ENCODE data around the gene CAV1. TPM values are rescaled to one million over a fixed set of nuclear protein-coding genes. Genes with fewer than 3 reads are reported as not detected.

The CAV1 gene
- total and polyA plus RNA-seq, 2 of the 13 experiments (the other 11 are each of a cell fraction or from before 2014, with no cell fraction given): 0.40 TPM; not detected in 1

DNA sequence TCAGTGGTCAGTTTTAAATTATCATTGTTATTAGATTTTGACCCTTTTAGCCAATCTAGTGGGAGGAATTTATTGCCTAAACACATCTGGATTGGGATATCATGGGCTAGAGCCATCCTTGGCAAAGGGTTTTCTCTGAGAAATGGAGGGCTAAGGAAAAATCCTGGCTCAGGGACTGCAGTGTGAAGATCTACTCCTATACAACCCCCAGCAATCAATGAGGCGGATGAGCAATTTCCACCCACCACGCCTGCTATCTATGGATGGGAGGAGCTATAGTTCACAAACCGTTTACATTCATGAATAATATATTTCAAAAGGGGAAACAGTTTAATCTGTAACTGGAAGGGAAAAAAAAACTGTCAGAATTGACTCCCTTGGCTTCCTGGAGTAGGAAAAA, 2.7 kb downstream of the CAV1 start:
- intact Hi-C loops (cut with micrococcal nuclease; ENCODE audit: unreplicated experiment) (loop anchor here (5.0 to 10.0 kb wide), 3 partner anchors 277 to 390 kb away; no protein-coding TSS in a partner anchor), in situ Hi-C loops (cut with HindIII; ENCODE audit: extremely low pct_ligation_motif_present, low pct_unique_long_range_greater_than_20kb) (loop anchor here (5.0 to 10.0 kb wide), 2 partner anchors 270 to 353 kb away; no protein-coding TSS in a partner anchor)
- no peaks in the 10 kb centered on the region for H3K36me3 ChIP-seq (replicated peaks in 1 of 2; ENCODE audit: control insufficient read depth in 1 of 2, insufficient read depth in 2 of 2, low read length in 2 of 2)
- H3K4me1 ChIP-seq (ENCODE audit: insufficient read depth, low read length): peaks cover 21% of the 10 kb centered on the region
- no peak overlapping the region for H3K4me3 ChIP-seq (replicated peaks in 1 of 3; ENCODE audit: insufficient read depth in 1 of 3, low read depth in 2 of 3, low read length in 3 of 3)
- CTCF ChIA-PET (ENCODE audit: low intra/inter-chr PET ratio, low total read pairs): no interaction called here
- H3K9ac ChIP-seq (ENCODE audit: insufficient read depth, low read depth, low read length): no peak overlapping the region
- 23% methylated on average over 3 of the region's 3 CpGs for WGBS (ENCODE audit: low lambda C conversion rate)
- DNase-seq (ENCODE audit: low spot score) (no peak), FAIRE-seq (no peak), ATAC-seq (no peak)
- BruUV-seq (replicated peaks): no TSS peak
- peaks cover 9 to 42% of the 10 kb centered on the region in 2 experiments for H3K27me3 ChIP-seq (ENCODE audit: control insufficient read depth in 1 of 2, insufficient read depth in 2 of 2, low read length in 2 of 2)
- H3K27ac ChIP-seq (ENCODE audit: extremely low read length, insufficient read depth, low read length): no peak overlapping the region
- H3K4me2 ChIP-seq (ENCODE audit: low read depth, low read length): no peak overlapping the region
- no peak overlapping the region for H2AFZ ChIP-seq (ENCODE audit: low read length)
- no peaks in the 10 kb centered on the region for H3K9me3 ChIP-seq (ENCODE audit: low read length)
- POLR2A ChIA-PET: no interaction called here
- TF ChIP-seq ARID3A (IDR thresholded peaks at IDR 0.05; ENCODE audit: low read depth, low read length) (no peak), ZNF616 (CRISPR knock-in tag; IDR thresholded peaks at IDR 0.05; ENCODE audit: low read depth) (no peak)
- H3K79me2 ChIP-seq (ENCODE audit: insufficient read depth, low read length): no peaks in the 10 kb centered on the region
- H4K20me1 ChIP-seq (ENCODE audit: insufficient read depth, low read length): no peaks in the 10 kb centered on the region

- Histone ChIP-seq H3K4me1 (ENCODE audit: insufficient read depth, low read length) (peaks cover 21% of the 10 kb centered on the region), H3K9me3 (ENCODE audit: low read length) (no peaks in the 10 kb centered on the region), H4K20me1 (ENCODE audit: insufficient read depth, low read length) (no peaks in the 10 kb centered on the region), H3K4me2 (ENCODE audit: low read depth, low read length) (no peak overlapping the region), H2AFZ (ENCODE audit: low read length) (no peak overlapping the region), H3K4me3 (replicated peaks in 1 of 3; ENCODE audit: insufficient read depth in 1 of 3, low read depth in 2 of 3, low read length in 3 of 3) (no peak overlapping the region), H3K27ac (ENCODE audit: extremely low read length, insufficient read depth, low read length) (no peak overlapping the region), H3K36me3 (replicated peaks in 1 of 2; ENCODE audit: control insufficient read depth in 1 of 2, insufficient read depth in 2 of 2, low read length in 2 of 2) (no peaks in the 10 kb centered on the region), H3K9ac (ENCODE audit: insufficient read depth, low read depth, low read length) (no peak overlapping the region), H3K79me2 (ENCODE audit: insufficient read depth, low read length) (no peaks in the 10 kb centered on the region), H3K27me3 (ENCODE audit: control insufficient read depth in 1 of 2, insufficient read depth in 2 of 2, low read length in 2 of 2) (peaks cover 9 to 39% of the 10 kb centered on the region in 2 experiments)
- intact Hi-C loops (cut with micrococcal nuclease; ENCODE audit: unreplicated experiment) (loop anchor here (5.0 to 10.0 kb wide), 3 partner anchors 277 to 391 kb away; no protein-coding TSS in a partner anchor), in situ Hi-C loops (cut with HindIII; ENCODE audit: extremely low pct_ligation_motif_present, low pct_unique_long_range_greater_than_20kb) (loop anchor here (5.0 to 10.0 kb wide), 2 partner anchors 271 to 353 kb away; no protein-coding TSS in a partner anchor)
- DNase-seq (ENCODE audit: low spot score) (no peak), ATAC-seq (no peak), FAIRE-seq (no peak)
- CTCF ChIA-PET (ENCODE audit: low intra/inter-chr PET ratio, low total read pairs): no interaction called here
- WGBS (ENCODE audit: low lambda C conversion rate): 11% methylated on average over 3 of the region's 3 CpGs
- BruUV-seq (replicated peaks): no TSS peak
- POLR2A ChIA-PET: no interaction called here
- no peak for TF ChIP-seq HNF4A (CRISPR knock-in tag; IDR thresholded peaks at IDR 0.05)
- TF ChIP-seq CEBPG (CRISPR knock-in tag; IDR thresholded peaks at IDR 0.05): no peak
- TF ChIP-seq HINFP (CRISPR knock-in tag; IDR thresholded peaks at IDR 0.05; ENCODE audit: low read depth): no peak
- TF ChIP-seq NR2F1 (CRISPR knock-in tag; IDR thresholded peaks at IDR 0.05): no peak
- no peak for TF ChIP-seq TCF12 (IDR thresholded peaks at IDR 0.05)
- TF ChIP-seq TCF12 (CRISPR knock-in tag; IDR thresholded peaks at IDR 0.05): no peak
- TF ChIP-seq THAP9 (CRISPR knock-in tag; IDR thresholded peaks at IDR 0.05; ENCODE audit: borderline replicate concordance): no peak
- no peak for TF ChIP-seq ZNF780A (CRISPR knock-in tag; IDR thresholded peaks at IDR 0.05)
- TF ChIP-seq ZNF350 (CRISPR knock-in tag; IDR thresholded peaks at IDR 0.05; ENCODE audit: borderline replicate concordance, low read depth): no peak
Measured at GRCh38 chr7:116528008-116528789, 3.4 kb downstream of the CAV1 start.

Data from HepG2 (cell line).